Neural progenitor cell (in vitro differentiated cells): ENCODE measurements around the gene PARVG.

Experiments used
- EZH2 ChIP-seq: fragments of 200-600 bp; sonication (generic); IDR thresholded peaks from 2 replicates; pipeline ENCODE4 v1.6.1; 2017; ENCODE audit warnings: antibody characterized with exemption, mild to moderate bottlenecking, moderate library complexity
- TF ChIP-seq, protein P1 (sequence below): fragments of 200-600 bp; sonication (generic); IDR thresholded peaks from 2 replicates; pipeline ENCODE4 v1.5.1; 2017; ENCODE audit warnings: antibody characterized with exemption, mild to moderate bottlenecking

- TF ChIP-seq, protein P1, sequence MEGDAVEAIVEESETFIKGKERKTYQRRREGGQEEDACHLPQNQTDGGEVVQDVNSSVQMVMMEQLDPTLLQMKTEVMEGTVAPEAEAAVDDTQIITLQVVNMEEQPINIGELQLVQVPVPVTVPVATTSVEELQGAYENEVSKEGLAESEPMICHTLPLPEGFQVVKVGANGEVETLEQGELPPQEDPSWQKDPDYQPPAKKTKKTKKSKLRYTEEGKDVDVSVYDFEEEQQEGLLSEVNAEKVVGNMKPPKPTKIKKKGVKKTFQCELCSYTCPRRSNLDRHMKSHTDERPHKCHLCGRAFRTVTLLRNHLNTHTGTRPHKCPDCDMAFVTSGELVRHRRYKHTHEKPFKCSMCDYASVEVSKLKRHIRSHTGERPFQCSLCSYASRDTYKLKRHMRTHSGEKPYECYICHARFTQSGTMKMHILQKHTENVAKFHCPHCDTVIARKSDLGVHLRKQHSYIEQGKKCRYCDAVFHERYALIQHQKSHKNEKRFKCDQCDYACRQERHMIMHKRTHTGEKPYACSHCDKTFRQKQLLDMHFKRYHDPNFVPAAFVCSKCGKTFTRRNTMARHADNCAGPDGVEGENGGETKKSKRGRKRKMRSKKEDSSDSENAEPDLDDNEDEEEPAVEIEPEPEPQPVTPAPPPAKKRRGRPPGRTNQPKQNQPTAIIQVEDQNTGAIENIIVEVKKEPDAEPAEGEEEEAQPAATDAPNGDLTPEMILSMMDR, result no peak
- TF ChIP-seq EZH2, result no peak
Measured at GRCh38 chr22:44154436-44154942, 26.2 kb upstream of the PARVG start.
